C4-2B (cell line): ENCODE data around the gene TTBK2.

Experiments used
- H3K27ac ChIP-seq: fragments of 450-650 bp; 2 replicates; pipeline ENCODE4 v1.5.1; 2017
- CTCF ChIP-seq: fragments of 450-650 bp; conservative IDR thresholded peaks from 2 replicates; pipeline ENCODE4 v1.5.1; 2017; ENCODE audit warnings: mild to moderate bottlenecking
- ZFX ChIP-seq: fragments of 450-650 bp; IDR thresholded peaks from 2 replicates; pipeline ENCODE4 v1.6.1; 2017

The TTBK2 gene

GRCh38 chr15:42868683-42869082 is 51.9 kb downstream of the TTBK2 start:
- no peak overlapping the region for H3K27ac ChIP-seq
- TF ChIP-seq ZFX, result no peak
- TF ChIP-seq CTCF, result no peak

GRCh38 chr15:42863572-42864239 is 56.9 kb downstream of the TTBK2 start:
- H3K27ac ChIP-seq, result peak overlapping the region; percentile 84
- no peak for TF ChIP-seq CTCF
- no peak for TF ChIP-seq ZFX

GRCh38 chr15:42858999-42859789 is 61.4 kb downstream of the TTBK2 start:
- peak overlapping the region; percentile 29; the same call in 1 of the 2 replicates for H3K27ac ChIP-seq
- no peak for TF ChIP-seq CTCF
- TF ChIP-seq ZFX, result no peak

- TF ChIP-seq CTCF, result no peak
- TF ChIP-seq ZFX, result no peak
- no peak overlapping the region for H3K27ac ChIP-seq
Measured at GRCh38 chr15:42858540-42858939, 62.0 kb downstream of the TTBK2 start.

GRCh38 chr15:42854576-42854975 is 66.0 kb downstream of the TTBK2 start:
- no peak overlapping the region for H3K27ac ChIP-seq
- TF ChIP-seq CTCF, result no peak
- TF ChIP-seq ZFX, result no peak

- TF ChIP-seq CTCF (no peak), ZFX (no peak)
- no peak overlapping the region for H3K27ac ChIP-seq
Measured at GRCh38 chr15:42849836-42850235, 70.7 kb downstream of the TTBK2 start.

- no peak for TF ChIP-seq ZFX
- TF ChIP-seq CTCF, result no peak
- H3K27ac ChIP-seq, result no peak overlapping the region
Measured at GRCh38 chr15:42848846-42849245, 71.7 kb downstream of the TTBK2 start.
